22Rv1 (cell line): ENCODE data around the gene DUSP1.
"Not testable (repeated sequence)": the region's sequence is repeated elsewhere in the genome, so short reads cannot be mapped to it uniquely, and the experiment has no call there.

Experiments used
- H3K27ac ChIP-seq: fragments of 450-650 bp; 2 replicates; pipeline ENCODE4 v1.5.1; 2017
- ZFX ChIP-seq: fragments of 450-650 bp; IDR thresholded peaks from 2 replicates; pipeline ENCODE4 v1.6.1; 2017; ENCODE audit warnings: antibody characterized with exemption, borderline replicate concordance
- TF ChIP-seq, protein P1 (sequence below): fragments of 450-650 bp; IDR thresholded peaks from 2 replicates; pipeline ENCODE4 v1.5.1; 2017; ENCODE audit warnings: mild to moderate bottlenecking

Gene DUSP1

DNA sequence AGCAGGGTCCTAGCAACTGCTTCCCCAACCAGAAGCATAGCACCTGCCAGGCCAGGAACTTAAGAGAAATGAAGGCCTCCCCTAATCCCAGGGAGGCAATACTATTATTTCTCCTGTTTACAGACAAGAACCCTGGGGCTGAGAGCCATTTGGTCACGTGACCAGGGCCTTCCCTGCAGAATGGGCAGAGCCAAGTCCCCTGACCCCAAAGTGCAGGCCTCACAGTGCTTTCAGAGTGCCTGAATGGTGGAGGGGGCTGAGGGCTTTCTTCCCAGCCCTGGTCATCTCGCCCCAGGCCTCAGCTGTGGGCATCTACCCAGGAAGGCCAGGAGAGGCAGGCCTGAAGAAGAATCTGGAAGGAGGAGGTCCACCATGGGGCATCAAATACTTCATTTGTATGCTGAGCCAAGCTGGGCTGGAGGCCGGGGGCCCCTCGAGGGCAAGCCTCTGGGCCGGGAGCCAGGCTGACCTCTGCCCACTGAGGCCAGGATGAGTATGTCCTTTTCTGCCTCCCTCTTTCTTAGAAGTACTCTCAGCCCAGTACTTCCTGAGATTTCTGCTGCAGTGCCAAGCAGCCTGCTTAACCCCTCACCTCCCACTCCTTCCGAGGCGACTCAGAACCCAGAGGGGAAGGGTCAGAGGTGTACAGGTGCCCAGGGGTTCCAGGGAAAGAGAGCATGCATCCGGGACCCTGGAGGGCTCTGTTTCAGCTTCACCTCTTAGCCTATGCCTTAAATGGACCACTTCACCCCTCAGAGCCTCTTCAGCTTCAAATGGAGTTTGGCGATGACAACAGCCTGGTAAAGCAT, 18.9 kb upstream of the DUSP1 start:
- H3K27ac ChIP-seq: no peak overlapping the region
- TF ChIP-seq, protein P1, sequence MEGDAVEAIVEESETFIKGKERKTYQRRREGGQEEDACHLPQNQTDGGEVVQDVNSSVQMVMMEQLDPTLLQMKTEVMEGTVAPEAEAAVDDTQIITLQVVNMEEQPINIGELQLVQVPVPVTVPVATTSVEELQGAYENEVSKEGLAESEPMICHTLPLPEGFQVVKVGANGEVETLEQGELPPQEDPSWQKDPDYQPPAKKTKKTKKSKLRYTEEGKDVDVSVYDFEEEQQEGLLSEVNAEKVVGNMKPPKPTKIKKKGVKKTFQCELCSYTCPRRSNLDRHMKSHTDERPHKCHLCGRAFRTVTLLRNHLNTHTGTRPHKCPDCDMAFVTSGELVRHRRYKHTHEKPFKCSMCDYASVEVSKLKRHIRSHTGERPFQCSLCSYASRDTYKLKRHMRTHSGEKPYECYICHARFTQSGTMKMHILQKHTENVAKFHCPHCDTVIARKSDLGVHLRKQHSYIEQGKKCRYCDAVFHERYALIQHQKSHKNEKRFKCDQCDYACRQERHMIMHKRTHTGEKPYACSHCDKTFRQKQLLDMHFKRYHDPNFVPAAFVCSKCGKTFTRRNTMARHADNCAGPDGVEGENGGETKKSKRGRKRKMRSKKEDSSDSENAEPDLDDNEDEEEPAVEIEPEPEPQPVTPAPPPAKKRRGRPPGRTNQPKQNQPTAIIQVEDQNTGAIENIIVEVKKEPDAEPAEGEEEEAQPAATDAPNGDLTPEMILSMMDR: no peak
- TF ChIP-seq ZFX: no peak

DNA sequence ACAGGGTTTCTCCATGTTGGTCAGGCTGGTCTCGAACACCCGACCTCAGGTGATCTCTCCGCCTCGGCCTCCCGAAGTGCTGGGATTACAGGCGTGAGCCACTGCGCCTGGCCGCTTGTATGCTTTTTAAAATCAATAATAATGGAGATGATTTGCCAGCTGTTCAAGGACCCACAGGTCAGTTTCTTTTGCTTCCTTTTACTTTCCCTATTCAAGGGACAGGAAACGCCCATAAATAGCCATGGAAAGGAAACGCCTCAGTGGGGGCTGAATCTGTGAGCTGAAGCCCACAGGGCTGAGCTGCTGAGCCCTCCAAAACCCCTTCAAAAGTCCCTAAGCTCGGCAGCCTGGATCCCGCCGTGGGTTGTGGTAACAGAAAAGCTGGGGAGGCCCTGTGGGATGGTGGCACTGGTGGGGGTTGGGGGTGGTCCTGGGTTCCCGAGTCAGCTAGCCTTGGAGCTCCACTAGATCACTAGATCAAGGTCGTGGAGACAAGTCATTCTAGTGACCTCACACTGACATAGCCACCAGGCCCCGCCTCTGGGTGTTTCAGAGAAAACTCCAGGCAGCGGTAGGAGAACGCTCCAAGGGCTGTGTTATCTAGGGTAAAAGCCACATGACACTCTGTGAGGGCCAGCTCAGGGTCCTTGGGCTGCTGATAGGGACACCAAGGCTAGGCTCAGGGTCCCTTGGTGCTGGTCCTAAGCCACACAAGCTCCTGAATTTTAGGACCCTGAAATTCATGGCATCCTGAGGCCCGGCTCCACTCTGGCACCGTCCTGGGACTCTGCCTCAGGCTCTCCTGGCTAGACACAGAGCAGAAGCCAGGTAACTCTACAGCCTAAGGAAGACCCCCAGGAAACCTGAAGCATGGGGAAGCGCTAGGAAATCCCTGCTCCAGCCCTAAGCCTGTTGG, 18.0 kb upstream of the DUSP1 start:
- TF ChIP-seq, protein P1: no peak
- TF ChIP-seq ZFX: no peak
- no peak overlapping the region for H3K27ac ChIP-seq

DNA sequence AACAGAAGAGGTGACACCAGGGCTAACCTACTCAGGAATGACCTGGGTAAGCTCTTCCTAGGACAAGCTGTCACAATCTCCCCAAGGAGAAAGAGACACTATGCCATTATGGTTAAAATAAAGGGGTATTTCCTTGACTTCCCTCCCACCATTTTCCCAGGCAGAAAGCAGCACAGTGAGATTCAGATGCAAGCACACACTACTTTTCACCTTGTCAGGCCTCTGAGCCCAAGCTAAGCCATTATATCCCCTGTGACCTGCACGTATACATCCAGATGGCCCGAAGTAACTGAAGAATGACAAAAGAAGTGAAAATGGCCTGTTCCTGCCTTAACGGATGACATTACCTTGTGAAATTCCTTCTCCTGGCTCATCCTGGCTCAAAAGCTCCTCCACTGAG, 16.5 kb upstream of the DUSP1 start:
- not testable (repeated sequence) for H3K27ac ChIP-seq

DNA sequence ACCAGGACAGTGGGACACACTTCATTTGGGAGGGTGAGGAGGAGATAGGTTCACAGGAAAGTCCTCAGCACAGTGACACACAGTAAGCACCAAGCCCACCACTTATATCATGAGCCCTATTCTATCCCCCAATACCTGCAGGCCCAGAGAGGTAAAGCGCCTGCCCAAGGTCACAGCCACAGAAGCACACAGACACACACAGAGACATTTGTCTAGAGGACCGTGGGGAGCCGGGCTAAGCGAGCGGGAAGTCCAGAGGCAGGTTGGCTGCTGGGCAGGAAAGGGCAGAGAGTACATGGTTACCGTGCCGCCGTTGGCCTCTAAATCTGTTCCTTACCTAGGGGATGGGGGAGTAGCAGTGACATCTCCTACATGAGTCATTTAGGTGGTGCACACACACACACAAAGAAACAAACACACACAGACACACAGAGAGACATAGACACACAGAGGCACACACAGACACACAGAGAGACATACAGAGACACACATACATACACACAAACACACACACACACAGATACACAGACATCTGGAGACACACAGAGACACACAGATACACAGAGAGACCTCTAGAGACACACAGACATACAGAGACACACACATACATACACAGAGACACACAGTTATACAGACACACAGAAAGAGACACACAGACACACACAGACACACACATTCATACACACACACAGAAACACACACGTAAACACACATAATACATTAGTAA, 15.9 kb upstream of the DUSP1 start:
- TF ChIP-seq ZFX: no peak
- TF ChIP-seq, protein P1: no peak
- H3K27ac ChIP-seq: no peak overlapping the region

DNA sequence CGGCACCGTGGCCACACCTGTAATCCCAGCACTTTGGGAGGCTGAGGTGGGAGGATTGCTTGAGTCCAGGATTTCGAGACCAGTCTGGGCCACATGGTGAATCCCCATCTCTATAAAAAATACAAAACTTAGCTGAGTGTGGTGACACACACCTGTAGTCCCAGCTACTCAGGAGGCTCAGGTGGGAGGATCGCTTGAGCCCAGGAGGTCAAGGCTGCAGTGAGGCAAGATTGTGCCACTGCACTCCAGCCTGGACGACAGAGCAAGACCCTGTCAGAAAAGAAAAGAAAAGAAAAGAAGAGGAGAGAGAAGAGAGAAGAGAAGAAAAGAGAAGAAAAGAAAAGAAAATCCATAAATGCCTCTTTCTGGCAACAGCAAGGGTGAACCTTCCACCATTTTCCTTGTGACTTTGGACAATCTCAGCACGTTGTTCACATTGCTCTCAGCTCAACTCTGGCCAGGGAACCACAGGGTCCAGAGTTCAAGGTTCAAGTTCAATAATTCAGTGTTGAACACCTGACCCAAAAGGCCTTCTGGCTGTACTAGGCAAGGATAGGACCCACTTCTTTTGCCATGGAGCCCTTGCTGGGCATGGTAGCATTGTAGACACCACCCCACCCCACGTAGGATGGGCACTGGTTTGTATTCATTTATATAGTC, 14.6 kb upstream of the DUSP1 start:
- no peak overlapping the region for H3K27ac ChIP-seq
- TF ChIP-seq ZFX: no peak
- TF ChIP-seq, protein P1: no peak

DNA sequence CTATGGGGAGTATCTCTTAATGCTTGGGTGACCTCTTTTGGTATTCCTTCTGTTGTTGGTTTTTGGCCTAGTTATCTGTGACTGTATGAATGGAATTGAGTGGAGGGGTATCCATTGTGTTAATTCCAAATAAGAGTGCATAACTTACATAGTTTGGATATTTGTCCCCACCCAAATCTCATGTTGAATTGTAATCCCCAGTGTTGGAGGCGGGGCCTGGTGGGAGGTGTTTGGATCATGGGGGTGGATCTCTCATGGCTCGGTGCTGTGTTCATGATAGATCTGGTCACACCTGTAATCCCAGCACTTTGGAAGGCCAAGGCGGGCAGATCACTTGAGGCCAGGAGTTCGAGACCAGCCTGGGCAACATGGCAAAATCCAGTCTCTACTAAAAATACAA, 13.2 kb upstream of the DUSP1 start:
- H3K27ac ChIP-seq: not testable (repeated sequence)

DNA sequence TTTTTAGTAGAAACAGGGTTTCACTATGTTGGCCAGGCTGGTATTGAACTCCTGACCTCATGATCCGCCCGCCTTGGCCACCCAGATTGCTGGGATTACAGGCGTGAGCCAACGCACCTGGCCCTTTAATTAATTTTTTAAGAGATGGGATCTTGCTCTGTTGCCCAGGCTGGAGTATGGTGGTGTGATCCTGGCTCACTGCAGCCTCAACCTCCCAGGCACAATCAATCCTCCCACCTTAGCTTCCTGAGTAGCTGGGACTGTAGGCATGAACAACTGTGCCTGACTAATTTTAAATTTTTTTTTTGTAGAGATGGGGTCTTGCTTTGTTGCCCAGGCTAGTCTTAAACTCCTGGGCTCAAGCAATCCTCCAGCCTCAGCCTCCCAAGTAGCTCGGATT, 12.3 kb upstream of the DUSP1 start:
- not testable (repeated sequence) for H3K27ac ChIP-seq

DNA sequence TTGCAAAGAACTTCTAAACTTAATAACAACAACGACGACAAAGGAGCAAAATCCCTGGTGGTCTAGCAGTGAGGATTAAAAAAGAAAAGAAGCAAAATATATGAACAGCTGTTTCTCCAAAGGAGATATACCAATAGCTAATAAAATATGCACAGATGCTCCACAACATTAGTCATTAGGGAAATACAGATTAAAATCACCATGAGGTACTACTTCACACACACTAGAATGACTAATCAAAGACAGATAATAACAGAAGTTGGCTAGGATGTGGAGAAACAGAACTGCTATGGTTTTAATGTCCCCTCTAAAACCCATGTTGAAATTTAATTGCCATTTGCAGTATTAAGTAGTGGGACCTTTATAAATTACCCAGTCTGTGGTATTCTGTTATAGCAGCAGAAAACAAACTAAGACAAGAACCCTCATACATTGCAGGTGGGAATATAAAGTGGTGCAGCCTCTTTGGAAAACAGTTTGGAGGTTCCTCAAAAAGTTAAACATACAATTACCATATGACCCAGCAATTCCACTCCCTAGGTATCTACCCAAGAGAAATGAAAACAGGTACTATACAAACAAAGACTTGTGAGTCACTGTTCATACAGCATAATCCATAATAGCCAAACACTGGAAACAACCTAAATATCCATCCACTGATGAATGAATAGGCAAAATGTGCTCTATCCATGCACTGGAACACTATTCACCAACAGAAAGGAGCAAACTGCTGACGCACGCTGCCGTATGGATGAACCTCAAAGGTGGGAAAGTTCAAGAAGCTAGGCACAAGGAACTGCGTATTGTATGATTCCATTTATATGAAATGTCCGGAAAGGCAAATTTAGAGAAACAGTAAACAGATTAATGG, 11.4 kb upstream of the DUSP1 start:
- TF ChIP-seq ZFX: no peak
- TF ChIP-seq, protein P1: no peak

More for the DNA sequence above, 11.4 kb upstream of the DUSP1 start:
- H3K27ac ChIP-seq: no peak overlapping the region
